ENCODE results near the gene RAB4B.
"Not testable (repeated sequence)": the region's sequence is repeated elsewhere in the genome, so short reads cannot be mapped to it uniquely, and the experiment has no call there.

The RAB4B gene

DNA sequence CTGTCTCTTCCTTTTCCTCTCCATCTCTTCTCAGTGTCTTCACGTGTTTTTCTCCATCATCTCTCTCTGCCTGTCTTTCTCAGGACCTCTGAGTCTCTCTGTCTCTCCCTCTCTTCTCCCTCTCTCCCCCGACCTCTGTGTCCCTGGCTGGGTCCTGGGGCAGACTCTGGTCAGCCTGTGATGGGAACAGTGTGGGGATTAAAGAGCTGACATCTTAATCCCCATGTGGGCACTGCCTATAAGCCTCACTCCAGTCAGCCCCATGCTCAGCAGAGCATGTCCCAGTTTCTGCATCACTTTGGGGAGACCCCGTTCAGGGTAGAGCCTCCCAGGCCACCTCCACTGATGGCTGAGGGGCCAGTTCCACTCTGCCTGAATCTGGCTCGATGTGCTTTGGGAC, 37.2 kb downstream of the RAB4B start:
- DNase-seq (ENCODE audit: low read depth), result no peak
- TF ChIP-seq, protein P1, sequence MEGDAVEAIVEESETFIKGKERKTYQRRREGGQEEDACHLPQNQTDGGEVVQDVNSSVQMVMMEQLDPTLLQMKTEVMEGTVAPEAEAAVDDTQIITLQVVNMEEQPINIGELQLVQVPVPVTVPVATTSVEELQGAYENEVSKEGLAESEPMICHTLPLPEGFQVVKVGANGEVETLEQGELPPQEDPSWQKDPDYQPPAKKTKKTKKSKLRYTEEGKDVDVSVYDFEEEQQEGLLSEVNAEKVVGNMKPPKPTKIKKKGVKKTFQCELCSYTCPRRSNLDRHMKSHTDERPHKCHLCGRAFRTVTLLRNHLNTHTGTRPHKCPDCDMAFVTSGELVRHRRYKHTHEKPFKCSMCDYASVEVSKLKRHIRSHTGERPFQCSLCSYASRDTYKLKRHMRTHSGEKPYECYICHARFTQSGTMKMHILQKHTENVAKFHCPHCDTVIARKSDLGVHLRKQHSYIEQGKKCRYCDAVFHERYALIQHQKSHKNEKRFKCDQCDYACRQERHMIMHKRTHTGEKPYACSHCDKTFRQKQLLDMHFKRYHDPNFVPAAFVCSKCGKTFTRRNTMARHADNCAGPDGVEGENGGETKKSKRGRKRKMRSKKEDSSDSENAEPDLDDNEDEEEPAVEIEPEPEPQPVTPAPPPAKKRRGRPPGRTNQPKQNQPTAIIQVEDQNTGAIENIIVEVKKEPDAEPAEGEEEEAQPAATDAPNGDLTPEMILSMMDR (IDR thresholded peaks at IDR 0.05; ENCODE audit: insufficient read depth, low read depth, low read length, missing control alignments), result no peak
- H3K4me3 ChIP-seq (ENCODE audit: low read depth, low read length), result no peak overlapping the region

DNA sequence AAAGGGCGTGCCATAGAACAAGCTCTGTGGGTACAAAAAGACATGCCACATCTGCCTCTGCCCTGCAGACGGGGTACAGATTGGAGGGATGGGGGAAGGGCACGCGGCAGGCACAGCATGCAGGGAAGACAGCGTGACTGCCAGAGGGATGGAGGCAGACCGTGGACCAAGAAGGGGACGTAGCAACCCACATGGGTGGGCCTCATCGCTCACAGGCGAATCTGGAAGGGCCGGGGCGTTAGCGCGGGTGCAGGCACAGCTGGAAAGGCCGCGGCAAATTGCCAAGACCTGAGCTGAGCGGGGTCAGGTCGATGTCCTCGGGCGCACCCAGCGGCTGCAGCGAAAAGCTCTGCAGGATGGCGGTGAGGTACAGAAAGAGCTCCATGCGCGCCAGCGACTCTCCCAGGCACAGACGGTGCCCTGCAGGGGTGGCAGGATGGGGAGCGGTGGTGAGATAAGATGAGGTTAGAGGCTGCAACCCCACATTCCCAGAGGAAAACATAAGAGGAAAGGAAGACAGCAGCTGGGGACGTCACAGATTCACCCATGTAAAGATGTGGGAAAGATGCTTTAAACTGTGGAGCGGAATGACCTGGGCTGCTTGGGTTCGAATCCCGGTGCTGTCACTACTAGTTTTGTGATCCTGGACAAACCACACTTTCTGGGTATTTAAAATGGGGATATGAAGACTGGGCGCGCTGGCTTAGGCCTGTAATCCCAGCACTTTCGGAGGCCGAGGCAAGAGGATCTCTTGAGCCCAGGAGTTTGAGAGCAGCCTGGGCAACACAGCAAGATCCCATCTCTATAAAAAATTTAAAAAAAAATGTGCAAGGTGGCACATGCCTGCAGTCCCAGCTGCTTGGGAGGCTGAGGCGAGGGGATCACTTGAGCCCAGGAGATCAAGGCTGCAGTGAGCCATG, 40.7 kb downstream of the RAB4B start:
- DNase-seq (ENCODE audit: low read depth), result peak; percentile 69
- H3K4me3 ChIP-seq (ENCODE audit: low read depth, low read length), result peak overlapping the region; percentile 32
- TF ChIP-seq, protein P1 (IDR thresholded peaks at IDR 0.05; ENCODE audit: insufficient read depth, low read depth, low read length, missing control alignments), result peak; percentile 41

DNA sequence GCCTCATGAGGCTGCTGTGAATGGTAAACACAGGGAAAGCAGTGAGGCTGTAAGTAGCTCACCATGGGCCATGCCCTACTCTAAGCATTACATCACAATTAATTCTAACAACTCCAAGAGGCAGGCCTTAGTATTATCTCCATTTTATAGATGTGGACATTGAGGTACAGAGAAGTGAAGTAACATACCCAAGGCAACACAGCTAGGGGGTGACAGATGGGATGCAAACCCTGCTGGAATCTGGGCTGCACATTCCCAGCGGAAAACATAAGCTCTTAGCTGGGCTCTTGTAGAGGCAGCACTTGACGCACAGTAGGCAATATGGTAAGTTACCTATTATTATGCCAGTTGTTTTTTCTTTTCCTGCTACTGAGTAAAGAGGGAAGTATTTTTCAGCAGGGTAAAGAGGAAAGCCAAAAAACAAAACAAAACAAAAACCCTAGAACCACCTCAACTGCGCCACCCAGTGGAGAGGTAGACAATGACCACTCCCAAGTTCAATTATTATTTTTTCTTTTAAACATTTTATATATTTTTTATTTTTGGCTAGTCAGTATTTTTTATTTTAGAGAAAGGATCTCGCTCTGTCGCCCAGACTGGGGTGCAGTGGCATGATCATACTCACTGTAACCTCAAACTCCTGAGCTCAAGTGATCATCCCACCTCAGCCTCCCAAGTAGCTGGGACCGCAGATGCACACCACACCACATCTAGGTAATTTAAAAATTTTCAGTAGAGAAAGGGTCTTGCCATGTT, 41.6 kb downstream of the RAB4B start:
- not testable (repeated sequence) for H3K4me3 ChIP-seq (ENCODE audit: low read depth, low read length); DNase-seq (ENCODE audit: low read depth)
- TF ChIP-seq, protein P1 (IDR thresholded peaks at IDR 0.05; ENCODE audit: insufficient read depth, low read depth, low read length, missing control alignments), result peak; percentile 69

DNA sequence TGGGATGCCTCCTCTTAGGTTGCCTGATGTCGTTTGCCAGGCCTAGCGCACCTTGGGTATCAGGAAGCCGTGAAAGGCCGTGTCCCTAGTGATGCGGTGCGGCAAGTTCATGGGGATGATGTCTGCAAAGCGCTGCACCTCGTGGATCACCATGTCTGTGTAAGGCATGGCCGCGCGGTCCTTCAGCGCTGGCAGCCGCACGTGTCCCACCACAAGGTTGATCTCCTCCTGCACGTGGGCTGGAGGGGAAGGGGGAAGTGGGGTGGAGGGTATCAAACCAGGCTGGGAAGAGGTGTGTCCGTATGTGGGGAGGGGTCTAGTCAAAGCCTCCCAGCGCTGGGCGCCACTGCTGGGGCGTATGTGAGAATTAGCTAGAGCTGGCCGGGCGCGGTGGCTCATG, 44.1 kb downstream of the RAB4B start:
- TF ChIP-seq, protein P1 (IDR thresholded peaks at IDR 0.05; ENCODE audit: insufficient read depth, low read depth, low read length, missing control alignments), result no peak
- H3K4me3 ChIP-seq (ENCODE audit: low read depth, low read length), result no peak overlapping the region
- no peak for DNase-seq (ENCODE audit: low read depth)

DNA sequence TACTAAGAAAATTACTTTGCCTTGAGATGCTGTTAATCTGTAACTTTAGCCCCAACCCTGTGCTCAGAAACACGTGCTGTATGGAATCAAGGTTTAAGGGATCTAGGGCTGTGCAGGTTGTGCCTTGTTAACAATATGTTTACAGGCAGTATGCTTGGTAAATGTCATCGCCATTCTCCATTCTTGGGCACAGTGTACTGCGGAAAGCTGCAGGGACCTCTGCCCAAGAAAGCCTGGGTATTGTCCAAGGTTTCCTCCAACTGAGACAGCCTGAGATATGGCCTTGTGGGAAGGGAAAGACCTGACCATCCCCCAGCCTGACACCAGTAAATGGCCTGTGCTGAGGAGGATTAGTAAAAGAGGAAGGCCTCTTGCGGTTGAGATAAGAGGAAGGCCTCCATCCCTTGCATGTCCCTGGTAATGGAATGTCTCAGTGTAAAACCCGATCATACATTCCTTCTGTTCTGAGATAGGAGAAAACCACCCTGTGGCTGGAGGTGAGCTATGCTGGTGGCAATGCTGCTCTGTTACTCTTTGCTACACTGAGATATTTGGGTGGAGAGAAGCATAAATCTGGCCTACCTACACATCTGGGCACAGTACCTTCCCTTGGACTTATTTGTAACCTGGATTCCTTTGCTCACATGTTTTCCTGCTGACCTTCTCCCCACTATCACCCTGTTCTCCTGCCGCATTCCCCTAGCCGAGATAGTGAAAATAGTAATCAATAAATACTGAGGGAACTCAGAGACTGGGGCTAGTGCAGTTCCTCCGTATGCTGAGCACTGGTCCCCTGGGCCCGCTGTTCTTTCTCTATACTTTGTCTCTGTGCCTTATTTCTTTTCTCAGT, 44.9 kb downstream of the RAB4B start:
- H3K4me3 ChIP-seq (ENCODE audit: low read depth, low read length); DNase-seq (ENCODE audit: low read depth): not testable (repeated sequence)

DNA sequence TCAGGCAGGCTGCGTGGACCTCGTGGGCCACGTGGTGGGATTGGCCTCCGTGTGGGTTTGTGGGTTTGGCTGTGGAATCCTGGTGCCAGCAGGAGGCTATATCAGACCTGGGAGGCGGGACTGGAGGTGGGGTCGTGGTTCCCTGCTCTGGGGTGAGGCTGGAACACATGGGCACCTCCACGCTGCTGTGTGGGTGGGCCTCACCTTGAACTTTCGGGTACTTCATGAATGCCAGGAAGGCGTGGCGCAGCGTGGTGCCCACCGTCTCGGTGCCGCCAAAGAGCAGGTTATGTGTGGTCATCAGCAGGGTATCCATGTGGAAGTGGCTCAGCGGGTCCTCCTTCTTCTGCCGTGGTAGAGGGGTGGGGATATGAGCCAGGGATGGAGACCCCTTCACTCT, 46.9 kb downstream of the RAB4B start:
- H3K4me3 ChIP-seq (ENCODE audit: low read depth, low read length); DNase-seq (ENCODE audit: low read depth): not testable (repeated sequence)

DNA sequence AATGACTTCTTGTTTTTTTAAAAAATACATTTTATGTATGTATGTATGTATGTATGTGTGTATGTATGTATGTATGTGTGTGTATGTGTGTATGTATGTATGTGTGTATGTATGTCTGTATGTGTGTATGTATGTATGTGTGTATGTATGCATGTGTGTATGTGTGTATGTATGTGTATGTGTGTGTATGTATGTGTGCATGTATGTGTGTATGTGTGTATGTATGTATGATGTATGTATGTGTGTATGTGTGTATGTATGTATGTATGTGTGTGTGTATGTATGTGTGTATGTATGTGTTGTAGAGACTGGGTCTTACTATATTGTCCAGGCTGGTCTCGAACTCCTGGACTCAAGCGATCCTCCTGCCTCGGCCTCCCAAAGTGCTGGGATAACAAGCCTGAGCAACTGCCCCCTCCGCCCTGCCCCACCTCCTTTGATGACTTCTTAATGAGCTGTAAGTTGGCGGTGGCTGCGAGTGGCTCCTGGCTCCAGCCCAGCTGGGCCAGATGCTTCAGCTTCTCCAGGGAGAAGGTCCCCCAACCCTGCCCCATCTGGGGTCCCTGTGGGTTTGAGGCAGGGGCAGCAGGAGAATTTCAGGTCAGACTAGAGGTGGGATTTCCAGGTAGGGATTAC, 47.5 kb downstream of the RAB4B start:
- not testable (repeated sequence) for DNase-seq (ENCODE audit: low read depth); H3K4me3 ChIP-seq (ENCODE audit: low read depth, low read length)

DNA sequence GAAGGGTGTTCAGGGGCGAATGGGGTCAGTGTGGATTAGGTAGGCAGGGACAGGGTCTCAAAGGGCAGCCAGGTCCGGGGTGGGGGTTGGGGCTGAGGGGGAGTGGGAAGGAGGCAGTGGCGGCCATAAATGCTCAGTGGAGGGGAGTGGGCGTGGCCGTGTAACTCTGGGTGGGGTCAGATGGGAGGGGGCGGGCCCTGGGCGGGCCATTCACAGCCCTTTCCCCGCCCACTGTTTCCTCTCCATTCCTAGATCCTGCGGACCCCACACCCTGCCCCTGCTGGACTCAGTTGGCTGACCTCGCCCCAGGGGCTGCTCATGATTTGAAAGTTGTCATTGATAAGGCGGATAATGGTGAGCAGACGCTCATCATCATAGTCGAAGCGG, 48.3 kb downstream of the RAB4B start:
- DNase-seq (ENCODE audit: low read depth); H3K4me3 ChIP-seq (ENCODE audit: low read depth, low read length): not testable (repeated sequence)

DNA sequence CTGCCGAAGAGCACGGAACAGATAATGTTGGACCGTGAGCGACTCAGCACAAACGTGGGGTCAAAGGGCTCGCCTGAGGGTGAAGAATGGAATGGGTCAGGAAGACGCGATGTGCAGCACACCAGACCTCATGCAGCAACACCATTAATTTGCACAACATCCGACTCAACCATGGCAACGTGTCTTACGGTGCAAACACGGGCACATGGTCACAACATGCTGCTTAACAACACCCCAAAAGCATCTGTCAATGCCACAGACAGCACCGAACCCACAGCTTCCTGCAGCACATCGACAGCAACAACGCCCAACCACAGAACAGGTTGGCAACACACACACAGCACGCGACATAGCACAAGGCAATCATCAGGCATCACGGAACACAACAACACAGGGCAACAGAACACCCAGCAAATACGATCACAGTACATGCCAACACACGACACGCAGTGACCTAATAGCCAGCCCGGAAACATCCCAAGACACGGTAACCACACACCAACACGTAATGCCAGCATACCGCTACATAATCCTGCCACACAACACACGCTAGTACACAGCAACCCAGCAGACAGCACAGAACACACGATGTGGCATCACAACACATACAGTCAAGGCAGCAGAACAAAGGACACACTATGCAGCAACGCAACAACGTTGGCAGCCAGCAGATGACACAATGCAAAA, 48.8 kb downstream of the RAB4B start:
- H3K4me3 ChIP-seq (ENCODE audit: low read depth, low read length); DNase-seq (ENCODE audit: low read depth): not testable (repeated sequence)

Measured in GM12865 (cell line).